Measurements from ENCODE around the gene IFNL1.

DNA sequence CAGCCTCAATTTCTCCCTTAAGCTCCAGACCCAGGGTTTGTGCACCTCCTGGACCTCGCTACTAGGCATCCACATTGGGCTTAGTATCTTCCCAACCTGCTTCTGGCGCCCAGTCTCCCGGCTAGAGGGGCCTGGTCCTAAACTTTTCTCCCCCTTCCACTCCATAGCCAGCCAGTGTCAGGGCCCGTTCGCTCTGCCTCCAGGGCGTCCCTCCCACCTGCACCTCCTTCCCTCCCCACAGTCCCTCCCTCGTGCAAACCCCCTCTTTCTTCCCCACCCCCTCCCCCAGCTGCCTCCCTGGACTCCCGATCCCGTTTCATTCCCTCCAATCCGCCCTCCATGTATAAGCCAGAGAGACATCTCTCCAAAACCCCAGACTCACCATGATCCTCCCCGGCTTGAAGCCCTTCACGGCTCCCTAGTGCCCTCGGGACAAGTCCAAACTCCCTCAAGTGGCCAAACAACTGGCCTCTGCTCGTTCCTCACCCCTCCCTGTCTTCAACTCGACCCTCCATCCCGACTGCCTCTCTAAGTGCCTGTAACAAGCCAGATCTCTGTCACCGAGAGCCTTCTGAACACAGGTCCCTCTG is 45.0 kb downstream of the IFNL1 start:
- TF ChIP-seq, protein P1, sequence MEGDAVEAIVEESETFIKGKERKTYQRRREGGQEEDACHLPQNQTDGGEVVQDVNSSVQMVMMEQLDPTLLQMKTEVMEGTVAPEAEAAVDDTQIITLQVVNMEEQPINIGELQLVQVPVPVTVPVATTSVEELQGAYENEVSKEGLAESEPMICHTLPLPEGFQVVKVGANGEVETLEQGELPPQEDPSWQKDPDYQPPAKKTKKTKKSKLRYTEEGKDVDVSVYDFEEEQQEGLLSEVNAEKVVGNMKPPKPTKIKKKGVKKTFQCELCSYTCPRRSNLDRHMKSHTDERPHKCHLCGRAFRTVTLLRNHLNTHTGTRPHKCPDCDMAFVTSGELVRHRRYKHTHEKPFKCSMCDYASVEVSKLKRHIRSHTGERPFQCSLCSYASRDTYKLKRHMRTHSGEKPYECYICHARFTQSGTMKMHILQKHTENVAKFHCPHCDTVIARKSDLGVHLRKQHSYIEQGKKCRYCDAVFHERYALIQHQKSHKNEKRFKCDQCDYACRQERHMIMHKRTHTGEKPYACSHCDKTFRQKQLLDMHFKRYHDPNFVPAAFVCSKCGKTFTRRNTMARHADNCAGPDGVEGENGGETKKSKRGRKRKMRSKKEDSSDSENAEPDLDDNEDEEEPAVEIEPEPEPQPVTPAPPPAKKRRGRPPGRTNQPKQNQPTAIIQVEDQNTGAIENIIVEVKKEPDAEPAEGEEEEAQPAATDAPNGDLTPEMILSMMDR (IDR thresholded peaks at IDR 0.05): no peak
- TF ChIP-seq ZFX (IDR thresholded peaks at IDR 0.05; ENCODE audit: borderline replicate concordance): no peak
